CD1c-positive myeloid dendritic cell (primary cell): ENCODE measurements around the gene DLG4.

Experiments used
- DNase-seq: peaks from one replicate; pipeline ENCODE4 v3.0.0-alpha.2; 2016; ENCODE audit errors: extremely low spot score

The DLG4 gene

GRCh38 chr17:7214300-7215135, 5.1 kb downstream of the DLG4 start:
- peak; percentile 95 for DNase-seq

GRCh38 chr17:7213895-7214299, 5.7 kb downstream of the DLG4 start:
- peak; percentile 89 for DNase-seq

GRCh38 chr17:7211491-7212273, 8.0 kb downstream of the DLG4 start:
- DNase-seq: no peak

- DNase-seq: no peak
Measured at GRCh38 chr17:7208754-7209460, 10.7 kb downstream of the DLG4 start.

- no peak for DNase-seq
Measured at GRCh38 chr17:7208027-7208571, 11.5 kb downstream of the DLG4 start.

GRCh38 chr17:7207120-7208001, 12.3 kb downstream of the DLG4 start:
- DNase-seq: no peak

- DNase-seq: no peak
Measured at GRCh38 chr17:7205561-7205960, 14.1 kb downstream of the DLG4 start.

- DNase-seq: peak; percentile 92
Measured at GRCh38 chr17:7204828-7205461, 14.7 kb downstream of the DLG4 start.

- DNase-seq: no peak
Measured at GRCh38 chr17:7204336-7204735, 15.3 kb downstream of the DLG4 start.

- no peak for DNase-seq
Measured at GRCh38 chr17:7203391-7203790, 16.2 kb downstream of the DLG4 start.

- no peak for DNase-seq
Measured at GRCh38 chr17:7196651-7197401, 22.8 kb downstream of the DLG4 start.

- DNase-seq: no peak
Measured at GRCh38 chr17:7195971-7196370, 23.7 kb downstream of the DLG4 start.

- no peak for DNase-seq
Measured at GRCh38 chr17:7192271-7192937, 27.2 kb downstream of the DLG4 start.

GRCh38 chr17:7191571-7192270, 27.9 kb downstream of the DLG4 start:
- DNase-seq: no peak

GRCh38 chr17:7191069-7191468, 28.6 kb downstream of the DLG4 start:
- DNase-seq: no peak

GRCh38 chr17:7190276-7190917, 29.2 kb downstream of the DLG4 start:
- no peak for DNase-seq

- peak; percentile 28 for DNase-seq
Measured at GRCh38 chr17:7186241-7186640, 33.4 kb downstream of the DLG4 start.

- DNase-seq: no peak
Measured at GRCh38 chr17:7184647-7185046, 35.0 kb downstream of the DLG4 start.
